Mesodermal cell (in vitro differentiated cells): ENCODE measurements around the gene ZWILCH.

Source experiments
- H3K27ac ChIP-seq: 2 replicates; pipeline ENCODE4 v1.7.0; 2013; ENCODE audit warnings: mild to moderate bottlenecking, low read depth, low read length, moderate library complexity; ENCODE audit not compliant: severe bottlenecking
- H3K36me3 ChIP-seq: 2 replicates; pipeline ENCODE4 v1.7.1; 2013; ENCODE audit warnings: mild to moderate bottlenecking, low read length, moderate library complexity; ENCODE audit not compliant: control insufficient read depth, insufficient read depth
- H3K4me1 ChIP-seq: one replicate; pipeline ENCODE4 v1.7.1; 2013; ENCODE audit warnings: mild to moderate bottlenecking, low read length; ENCODE audit not compliant: insufficient read depth, control insufficient read depth, poor library complexity, severe bottlenecking
- H3K4me3 ChIP-seq: 2 replicates; pipeline ENCODE4 v1.7.0; 2013; ENCODE audit warnings: low read length, control low read depth, mild to moderate bottlenecking; ENCODE audit not compliant: insufficient read depth, poor library complexity, severe bottlenecking; ENCODE audit errors: extremely low read depth
- H3K9me3 ChIP-seq: 2 replicates; pipeline ENCODE4 v1.7.1; 2013; ENCODE audit warnings: mild to moderate bottlenecking, low read length, moderate library complexity; ENCODE audit not compliant: control insufficient read depth
- WGBS, 2 experiments: methylation state at CpG; one replicate each; pipeline ENCODE4 v1.1.5; 2013; ENCODE audit warnings: missing lambda C conversion rate in 2 of 2; ENCODE audit not compliant: insufficient coverage in 2 of 2; 5-methylcytosine and 5-hydroxymethylcytosine counted together

The ZWILCH gene

GRCh38 chr15:66592505-66593218, 87.5 kb downstream of the ZWILCH start:
- H3K36me3 ChIP-seq = no peaks in the 10 kb centered on the region
- no peak overlapping the region for H3K27ac ChIP-seq
- H3K4me1 ChIP-seq = peaks cover 15% of the 10 kb centered on the region
- no peak overlapping the region for H3K4me3 ChIP-seq
- 76 to 85% methylated on average over 9 to 11 of the region's 12 CpGs for whole genome bisulfite sequencing, 2 experiments
- no peaks in the 10 kb centered on the region for H3K9me3 ChIP-seq

- Histone ChIP-seq H3K36me3 (no peaks in the 10 kb centered on the region), H3K9me3 (no peaks in the 10 kb centered on the region), H3K4me1 (peaks cover 15% of the 10 kb centered on the region), H3K4me3 (no peak overlapping the region), H3K27ac (no peak overlapping the region)
- WGBS, 2 experiments = 86 to 100% methylated on average over 2 to 3 of the region's 3 CpGs
Measured at GRCh38 chr15:66593219-66593780, 88.2 kb downstream of the ZWILCH start.

GRCh38 chr15:66594344-66594743, 89.2 kb downstream of the ZWILCH start:
- H3K4me3 ChIP-seq = no peak overlapping the region
- peaks cover 15% of the 10 kb centered on the region for H3K4me1 ChIP-seq
- 68 to 79% methylated on average over 7 to 9 of the region's 10 CpGs for WGBS, 2 experiments
- no peak overlapping the region for H3K27ac ChIP-seq
- H3K9me3 ChIP-seq = no peaks in the 10 kb centered on the region
- no peaks in the 10 kb centered on the region for H3K36me3 ChIP-seq

- Histone ChIP-seq H3K4me1 (peaks cover 15% of the 10 kb centered on the region), H3K27ac (no peak overlapping the region), H3K9me3 (no peaks in the 10 kb centered on the region), H3K4me3 (no peak overlapping the region), H3K36me3 (no peaks in the 10 kb centered on the region)
- 96 to 100% methylated on average over 1 to 4 of the region's 5 CpGs for WGBS, 2 experiments
Measured at GRCh38 chr15:66594836-66595235, 89.7 kb downstream of the ZWILCH start.

GRCh38 chr15:66595332-66595731, 90.2 kb downstream of the ZWILCH start:
- Histone ChIP-seq H3K4me3 (no peak overlapping the region), H3K9me3 (no peaks in the 10 kb centered on the region), H3K4me1 (peaks cover 15% of the 10 kb centered on the region), H3K36me3 (no peaks in the 10 kb centered on the region), H3K27ac (no peak overlapping the region)

GRCh38 chr15:66595931-66596545, 90.9 kb downstream of the ZWILCH start:
- Histone ChIP-seq H3K4me1 (peaks cover 15% of the 10 kb centered on the region), H3K4me3 (no peak overlapping the region), H3K36me3 (no peaks in the 10 kb centered on the region), H3K9me3 (no peaks in the 10 kb centered on the region), H3K27ac (no peak overlapping the region)
- 92 to 93% methylated on average over 5 to 7 of the region's 8 CpGs for WGBS, 2 experiments

- no peaks in the 10 kb centered on the region for H3K36me3 ChIP-seq
- H3K4me1 ChIP-seq = peaks cover 7% of the 10 kb centered on the region
- H3K9me3 ChIP-seq = no peaks in the 10 kb centered on the region
- no peak overlapping the region for H3K27ac ChIP-seq
- no peak overlapping the region for H3K4me3 ChIP-seq
- 92% methylated on average over 11 of the region's 14 CpGs for WGBS, 2 experiments
Measured at GRCh38 chr15:66598095-66598815, 93.1 kb downstream of the ZWILCH start.
